ENCODE measurements around the gene RPL13. TPM values are rescaled to one million over a fixed set of nuclear protein-coding genes. Genes with fewer than 3 reads are reported as not detected.

RPL13 gene
- polyA plus RNA-seq, 1 donor from 2014 or later: 2,685 TPM

DNA sequence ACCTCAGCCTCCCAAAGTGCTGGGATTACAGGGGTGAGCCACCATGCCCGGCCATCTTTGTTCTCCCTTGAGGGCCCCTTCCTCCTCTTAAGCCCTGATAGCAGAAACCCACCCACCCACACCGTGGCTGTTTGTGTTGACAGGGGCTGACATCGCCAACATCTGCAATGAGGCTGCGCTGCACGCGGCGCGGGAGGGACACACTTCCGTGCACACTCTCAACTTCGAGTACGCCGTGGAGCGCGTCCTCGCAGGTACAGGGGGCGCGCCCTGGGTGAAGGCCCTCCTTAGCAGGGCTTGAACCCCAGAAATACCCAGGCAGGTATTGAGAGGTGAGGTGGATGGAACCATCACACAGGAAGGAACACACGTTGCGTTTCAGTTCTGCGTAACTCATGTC lies 12.6 kb upstream of the RPL13 start:
- Histone ChIP-seq H3K27me3 (ENCODE audit: insufficient read depth, low read depth, low read length) (no peaks in the 10 kb centered on the region), H4K20me1 (ENCODE audit: insufficient read depth) (no peaks in the 10 kb centered on the region), H3K9me3 (ENCODE audit: low read length) (no peaks in the 10 kb centered on the region), H3F3A (ENCODE audit: insufficient read depth, low read length, poor library complexity, severe bottlenecking) (no peaks in the 10 kb centered on the region), H3K27ac (ENCODE audit: low read length) (no peak overlapping the region), H3K9ac (ENCODE audit: low read length) (no peak overlapping the region), H3K36me3 (ENCODE audit: insufficient read depth, low read length) (no peaks in the 10 kb centered on the region), H3K4me2 (ENCODE audit: low read length) (no peak overlapping the region), H2AFZ (ENCODE audit: low read depth, low read length) (no peak overlapping the region), H3K9me2 (ENCODE audit: insufficient read depth, low read length) (no peaks in the 10 kb centered on the region), H3K4me3 (ENCODE audit: low read length) (no peak overlapping the region), H3K79me2 (replicated peaks; ENCODE audit: insufficient read depth, low read length) (no peaks in the 10 kb centered on the region)
- TF ChIP-seq POLR2AphosphoS5 (IDR thresholded peaks at IDR 0.05) (no peak), MXI1 (conservative IDR thresholded peaks at IDR 0.05; ENCODE audit: poor library complexity, severe bottlenecking) (no peak), EP300 (conservative IDR thresholded peaks at IDR 0.05; ENCODE audit: poor library complexity, severe bottlenecking) (no peak), SMC3 (conservative IDR thresholded peaks at IDR 0.05; ENCODE audit: poor library complexity) (no peak), TAF1 (IDR thresholded peaks at IDR 0.05; ENCODE audit: low read depth) (no peak), RAD21 (conservative IDR thresholded peaks at IDR 0.05) (no peak), EZH2 (IDR thresholded peaks at IDR 0.05; ENCODE audit: borderline replicate concordance, insufficient read depth, low read length, poor library complexity, severe bottlenecking) (no peak)
- TF ChIP-seq, protein P1, sequence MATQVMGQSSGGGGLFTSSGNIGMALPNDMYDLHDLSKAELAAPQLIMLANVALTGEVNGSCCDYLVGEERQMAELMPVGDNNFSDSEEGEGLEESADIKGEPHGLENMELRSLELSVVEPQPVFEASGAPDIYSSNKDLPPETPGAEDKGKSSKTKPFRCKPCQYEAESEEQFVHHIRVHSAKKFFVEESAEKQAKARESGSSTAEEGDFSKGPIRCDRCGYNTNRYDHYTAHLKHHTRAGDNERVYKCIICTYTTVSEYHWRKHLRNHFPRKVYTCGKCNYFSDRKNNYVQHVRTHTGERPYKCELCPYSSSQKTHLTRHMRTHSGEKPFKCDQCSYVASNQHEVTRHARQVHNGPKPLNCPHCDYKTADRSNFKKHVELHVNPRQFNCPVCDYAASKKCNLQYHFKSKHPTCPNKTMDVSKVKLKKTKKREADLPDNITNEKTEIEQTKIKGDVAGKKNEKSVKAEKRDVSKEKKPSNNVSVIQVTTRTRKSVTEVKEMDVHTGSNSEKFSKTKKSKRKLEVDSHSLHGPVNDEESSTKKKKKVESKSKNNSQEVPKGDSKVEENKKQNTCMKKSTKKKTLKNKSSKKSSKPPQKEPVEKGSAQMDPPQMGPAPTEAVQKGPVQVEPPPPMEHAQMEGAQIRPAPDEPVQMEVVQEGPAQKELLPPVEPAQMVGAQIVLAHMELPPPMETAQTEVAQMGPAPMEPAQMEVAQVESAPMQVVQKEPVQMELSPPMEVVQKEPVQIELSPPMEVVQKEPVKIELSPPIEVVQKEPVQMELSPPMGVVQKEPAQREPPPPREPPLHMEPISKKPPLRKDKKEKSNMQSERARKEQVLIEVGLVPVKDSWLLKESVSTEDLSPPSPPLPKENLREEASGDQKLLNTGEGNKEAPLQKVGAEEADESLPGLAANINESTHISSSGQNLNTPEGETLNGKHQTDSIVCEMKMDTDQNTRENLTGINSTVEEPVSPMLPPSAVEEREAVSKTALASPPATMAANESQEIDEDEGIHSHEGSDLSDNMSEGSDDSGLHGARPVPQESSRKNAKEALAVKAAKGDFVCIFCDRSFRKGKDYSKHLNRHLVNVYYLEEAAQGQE (IDR thresholded peaks at IDR 0.05; ENCODE audit: borderline replicate concordance): no peak
- TF ChIP-seq, protein P2, sequence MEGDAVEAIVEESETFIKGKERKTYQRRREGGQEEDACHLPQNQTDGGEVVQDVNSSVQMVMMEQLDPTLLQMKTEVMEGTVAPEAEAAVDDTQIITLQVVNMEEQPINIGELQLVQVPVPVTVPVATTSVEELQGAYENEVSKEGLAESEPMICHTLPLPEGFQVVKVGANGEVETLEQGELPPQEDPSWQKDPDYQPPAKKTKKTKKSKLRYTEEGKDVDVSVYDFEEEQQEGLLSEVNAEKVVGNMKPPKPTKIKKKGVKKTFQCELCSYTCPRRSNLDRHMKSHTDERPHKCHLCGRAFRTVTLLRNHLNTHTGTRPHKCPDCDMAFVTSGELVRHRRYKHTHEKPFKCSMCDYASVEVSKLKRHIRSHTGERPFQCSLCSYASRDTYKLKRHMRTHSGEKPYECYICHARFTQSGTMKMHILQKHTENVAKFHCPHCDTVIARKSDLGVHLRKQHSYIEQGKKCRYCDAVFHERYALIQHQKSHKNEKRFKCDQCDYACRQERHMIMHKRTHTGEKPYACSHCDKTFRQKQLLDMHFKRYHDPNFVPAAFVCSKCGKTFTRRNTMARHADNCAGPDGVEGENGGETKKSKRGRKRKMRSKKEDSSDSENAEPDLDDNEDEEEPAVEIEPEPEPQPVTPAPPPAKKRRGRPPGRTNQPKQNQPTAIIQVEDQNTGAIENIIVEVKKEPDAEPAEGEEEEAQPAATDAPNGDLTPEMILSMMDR (IDR thresholded peaks at IDR 0.05; ENCODE audit: poor library complexity, severe bottlenecking): no peak

DNA sequence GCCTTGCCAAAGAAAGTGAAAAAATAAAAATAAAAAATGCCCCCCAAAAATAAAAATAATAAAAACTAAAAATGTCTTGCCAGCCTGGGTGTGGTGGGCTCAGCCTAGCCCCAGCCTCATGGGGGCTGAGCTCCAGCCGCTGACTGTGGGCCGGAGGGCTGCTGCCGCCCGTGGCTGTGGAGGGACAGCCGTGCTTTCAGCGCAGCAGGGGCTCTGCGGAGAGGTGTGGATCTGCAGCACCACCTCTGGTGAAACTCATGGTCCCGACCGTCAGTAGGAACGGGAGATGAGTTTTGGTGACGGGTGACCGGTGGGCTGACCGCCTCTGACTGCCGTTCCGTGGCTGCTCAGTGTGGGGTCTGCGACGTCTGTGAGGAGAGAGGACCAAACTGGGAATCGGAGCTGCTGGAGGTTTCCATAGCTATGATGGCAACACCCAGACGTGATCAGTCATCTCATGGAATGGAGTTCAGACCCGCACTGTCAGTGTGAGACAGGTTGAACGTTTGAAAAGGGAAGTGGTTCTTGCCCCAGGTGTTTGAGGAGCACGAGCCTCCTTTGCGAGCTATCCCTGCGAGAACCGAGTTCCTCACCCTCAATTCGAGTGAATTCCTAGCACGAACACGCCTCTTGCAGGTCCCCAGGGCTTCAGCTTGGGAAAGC lies 12.0 kb upstream of the RPL13 start:
- Histone ChIP-seq H3K4me2 (ENCODE audit: low read length) (no peak overlapping the region), H3K36me3 (ENCODE audit: insufficient read depth, low read length) (no peaks in the 10 kb centered on the region), H3K9me2 (ENCODE audit: insufficient read depth, low read length) (no peaks in the 10 kb centered on the region), H2AFZ (ENCODE audit: low read depth, low read length) (no peak overlapping the region), H3K9me3 (ENCODE audit: low read length) (no peaks in the 10 kb centered on the region), H3K9ac (ENCODE audit: low read length) (no peak overlapping the region), H3K4me3 (ENCODE audit: low read length) (no peak overlapping the region), H3F3A (ENCODE audit: insufficient read depth, low read length, poor library complexity, severe bottlenecking) (no peaks in the 10 kb centered on the region), H3K27ac (ENCODE audit: low read length) (no peak overlapping the region), H3K27me3 (ENCODE audit: insufficient read depth, low read depth, low read length) (no peaks in the 10 kb centered on the region), H4K20me1 (ENCODE audit: insufficient read depth) (no peaks in the 10 kb centered on the region), H3K79me2 (replicated peaks; ENCODE audit: insufficient read depth, low read length) (no peaks in the 10 kb centered on the region)
- no peak for TF ChIP-seq POLR2AphosphoS5 (IDR thresholded peaks at IDR 0.05)
- TF ChIP-seq MXI1 (conservative IDR thresholded peaks at IDR 0.05; ENCODE audit: poor library complexity, severe bottlenecking): no peak
- no peak for TF ChIP-seq RAD21 (conservative IDR thresholded peaks at IDR 0.05)
- no peak for TF ChIP-seq EZH2 (IDR thresholded peaks at IDR 0.05; ENCODE audit: borderline replicate concordance, insufficient read depth, low read length, poor library complexity, severe bottlenecking)
- TF ChIP-seq TAF1 (IDR thresholded peaks at IDR 0.05; ENCODE audit: low read depth): no peak
- no peak for TF ChIP-seq EP300 (conservative IDR thresholded peaks at IDR 0.05; ENCODE audit: poor library complexity, severe bottlenecking)
- TF ChIP-seq, protein P1 (IDR thresholded peaks at IDR 0.05; ENCODE audit: borderline replicate concordance): no peak
- no peak for TF ChIP-seq SMC3 (conservative IDR thresholded peaks at IDR 0.05; ENCODE audit: poor library complexity)
- TF ChIP-seq, protein P2 (IDR thresholded peaks at IDR 0.05; ENCODE audit: poor library complexity, severe bottlenecking): no peak

Measured in neural cell (in vitro differentiated cells).